Measurements from ENCODE around the gene AR.

DNA sequence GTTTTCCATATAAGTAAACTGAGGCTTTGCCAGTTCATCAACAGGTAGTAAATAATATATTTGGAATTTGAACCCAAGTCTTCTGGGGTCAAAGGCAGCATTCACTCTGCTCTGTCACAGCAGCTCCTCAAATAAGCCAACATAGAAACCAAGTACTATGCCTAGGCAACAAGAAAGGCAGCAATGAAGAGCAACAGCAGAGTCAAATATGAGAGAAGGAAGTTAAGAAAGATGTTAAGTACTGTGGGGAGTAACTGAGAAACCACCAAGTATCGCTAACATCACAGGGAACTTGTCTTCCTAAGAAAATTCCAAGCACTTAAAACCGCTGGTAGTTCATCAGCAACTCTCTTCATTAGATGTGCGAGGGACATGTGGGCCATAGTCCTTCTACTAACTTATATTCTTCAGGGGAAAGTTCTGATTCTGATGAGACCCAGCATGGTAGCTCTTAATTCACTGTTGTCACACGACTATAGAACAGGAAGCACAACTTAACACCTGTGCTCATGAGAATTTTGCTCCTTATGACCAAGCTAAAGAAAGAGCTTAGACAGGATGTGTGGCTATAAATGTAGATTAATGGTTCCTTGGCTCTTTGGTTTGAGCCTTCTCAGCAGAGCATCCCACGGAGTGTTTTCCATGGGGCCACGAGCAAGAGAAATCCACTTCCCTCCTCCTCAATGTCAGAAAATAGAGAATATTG lies 107.8 kb downstream of the AR start:
- TF ChIP-seq, protein P1, sequence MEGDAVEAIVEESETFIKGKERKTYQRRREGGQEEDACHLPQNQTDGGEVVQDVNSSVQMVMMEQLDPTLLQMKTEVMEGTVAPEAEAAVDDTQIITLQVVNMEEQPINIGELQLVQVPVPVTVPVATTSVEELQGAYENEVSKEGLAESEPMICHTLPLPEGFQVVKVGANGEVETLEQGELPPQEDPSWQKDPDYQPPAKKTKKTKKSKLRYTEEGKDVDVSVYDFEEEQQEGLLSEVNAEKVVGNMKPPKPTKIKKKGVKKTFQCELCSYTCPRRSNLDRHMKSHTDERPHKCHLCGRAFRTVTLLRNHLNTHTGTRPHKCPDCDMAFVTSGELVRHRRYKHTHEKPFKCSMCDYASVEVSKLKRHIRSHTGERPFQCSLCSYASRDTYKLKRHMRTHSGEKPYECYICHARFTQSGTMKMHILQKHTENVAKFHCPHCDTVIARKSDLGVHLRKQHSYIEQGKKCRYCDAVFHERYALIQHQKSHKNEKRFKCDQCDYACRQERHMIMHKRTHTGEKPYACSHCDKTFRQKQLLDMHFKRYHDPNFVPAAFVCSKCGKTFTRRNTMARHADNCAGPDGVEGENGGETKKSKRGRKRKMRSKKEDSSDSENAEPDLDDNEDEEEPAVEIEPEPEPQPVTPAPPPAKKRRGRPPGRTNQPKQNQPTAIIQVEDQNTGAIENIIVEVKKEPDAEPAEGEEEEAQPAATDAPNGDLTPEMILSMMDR (IDR thresholded peaks at IDR 0.05 in 4 of 5, conservative IDR thresholded peaks at IDR 0.05 in 1 of 5) = no peak
- no peak for TF ChIP-seq POLR2A (IDR thresholded peaks at IDR 0.05)
